ENCODE data around the gene FOXP1. TPM values are rescaled to one million over a fixed set of nuclear protein-coding genes. Genes with fewer than 3 reads are reported as not detected.

Gene FOXP1
- total and polyA plus RNA-seq, 2 of the 13 experiments (the other 11 are each of a cell fraction or from before 2014, with no cell fraction given), result 40.4 to 59.0 TPM

DNA sequence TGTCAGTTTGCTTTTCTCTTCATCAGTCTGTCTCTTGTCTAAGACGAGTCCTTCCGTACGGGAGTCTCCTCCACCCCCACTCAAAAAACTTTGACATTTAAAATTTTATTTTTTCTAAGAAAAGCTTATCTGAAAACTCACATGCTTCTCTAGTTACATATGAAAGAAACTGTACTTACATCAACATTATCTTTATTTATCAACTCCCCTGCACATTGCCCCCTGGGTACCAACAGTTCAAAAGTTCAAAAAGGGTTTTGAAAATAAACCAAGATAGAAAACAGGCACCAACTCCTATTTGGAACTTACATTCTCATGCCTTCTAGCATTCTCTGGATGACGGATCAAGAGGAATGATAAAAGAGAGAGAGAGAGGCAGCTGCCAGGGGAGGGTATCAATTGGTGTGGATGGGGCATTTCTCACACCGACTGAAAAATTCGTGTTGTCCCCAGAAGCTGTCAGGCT lies 182.5 kb downstream of the FOXP1 start (continued):
- TF ChIP-seq, protein P1, sequence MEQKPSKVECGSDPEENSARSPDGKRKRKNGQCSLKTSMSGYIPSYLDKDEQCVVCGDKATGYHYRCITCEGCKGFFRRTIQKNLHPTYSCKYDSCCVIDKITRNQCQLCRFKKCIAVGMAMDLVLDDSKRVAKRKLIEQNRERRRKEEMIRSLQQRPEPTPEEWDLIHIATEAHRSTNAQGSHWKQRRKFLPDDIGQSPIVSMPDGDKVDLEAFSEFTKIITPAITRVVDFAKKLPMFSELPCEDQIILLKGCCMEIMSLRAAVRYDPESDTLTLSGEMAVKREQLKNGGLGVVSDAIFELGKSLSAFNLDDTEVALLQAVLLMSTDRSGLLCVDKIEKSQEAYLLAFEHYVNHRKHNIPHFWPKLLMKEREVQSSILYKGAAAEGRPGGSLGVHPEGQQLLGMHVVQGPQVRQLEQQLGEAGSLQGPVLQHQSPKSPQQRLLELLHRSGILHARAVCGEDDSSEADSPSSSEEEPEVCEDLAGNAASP (CRISPR knock-in tag; IDR thresholded peaks at IDR 0.05; ENCODE audit: borderline replicate concordance), result no peak
- TF ChIP-seq, protein P2, sequence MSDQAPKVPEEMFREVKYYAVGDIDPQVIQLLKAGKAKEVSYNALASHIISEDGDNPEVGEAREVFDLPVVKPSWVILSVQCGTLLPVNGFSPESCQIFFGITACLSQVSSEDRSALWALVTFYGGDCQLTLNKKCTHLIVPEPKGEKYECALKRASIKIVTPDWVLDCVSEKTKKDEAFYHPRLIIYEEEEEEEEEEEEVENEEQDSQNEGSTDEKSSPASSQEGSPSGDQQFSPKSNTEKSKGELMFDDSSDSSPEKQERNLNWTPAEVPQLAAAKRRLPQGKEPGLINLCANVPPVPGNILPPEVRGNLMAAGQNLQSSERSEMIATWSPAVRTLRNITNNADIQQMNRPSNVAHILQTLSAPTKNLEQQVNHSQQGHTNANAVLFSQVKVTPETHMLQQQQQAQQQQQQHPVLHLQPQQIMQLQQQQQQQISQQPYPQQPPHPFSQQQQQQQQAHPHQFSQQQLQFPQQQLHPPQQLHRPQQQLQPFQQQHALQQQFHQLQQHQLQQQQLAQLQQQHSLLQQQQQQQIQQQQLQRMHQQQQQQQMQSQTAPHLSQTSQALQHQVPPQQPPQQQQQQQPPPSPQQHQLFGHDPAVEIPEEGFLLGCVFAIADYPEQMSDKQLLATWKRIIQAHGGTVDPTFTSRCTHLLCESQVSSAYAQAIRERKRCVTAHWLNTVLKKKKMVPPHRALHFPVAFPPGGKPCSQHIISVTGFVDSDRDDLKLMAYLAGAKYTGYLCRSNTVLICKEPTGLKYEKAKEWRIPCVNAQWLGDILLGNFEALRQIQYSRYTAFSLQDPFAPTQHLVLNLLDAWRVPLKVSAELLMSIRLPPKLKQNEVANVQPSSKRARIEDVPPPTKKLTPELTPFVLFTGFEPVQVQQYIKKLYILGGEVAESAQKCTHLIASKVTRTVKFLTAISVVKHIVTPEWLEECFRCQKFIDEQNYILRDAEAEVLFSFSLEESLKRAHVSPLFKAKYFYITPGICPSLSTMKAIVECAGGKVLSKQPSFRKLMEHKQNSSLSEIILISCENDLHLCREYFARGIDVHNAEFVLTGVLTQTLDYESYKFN (CRISPR knock-in tag; conservative IDR thresholded peaks at IDR 0.05), result peak; percentile 61
- TF ChIP-seq ZNF143 (CRISPR knock-in tag; IDR thresholded peaks at IDR 0.05), result no peak
- no peak for TF ChIP-seq ZNF558 (CRISPR knock-in tag; IDR thresholded peaks at IDR 0.05; ENCODE audit: borderline replicate concordance)
- no peak for TF ChIP-seq YEATS4 (CRISPR knock-in tag; IDR thresholded peaks at IDR 0.05; ENCODE audit: borderline replicate concordance)
- no peak for TF ChIP-seq CCDC6 (CRISPR knock-in tag; IDR thresholded peaks at IDR 0.05)
- TF ChIP-seq ZSCAN22 (CRISPR knock-in tag; IDR thresholded peaks at IDR 0.05), result no peak
- TF ChIP-seq, protein P3, sequence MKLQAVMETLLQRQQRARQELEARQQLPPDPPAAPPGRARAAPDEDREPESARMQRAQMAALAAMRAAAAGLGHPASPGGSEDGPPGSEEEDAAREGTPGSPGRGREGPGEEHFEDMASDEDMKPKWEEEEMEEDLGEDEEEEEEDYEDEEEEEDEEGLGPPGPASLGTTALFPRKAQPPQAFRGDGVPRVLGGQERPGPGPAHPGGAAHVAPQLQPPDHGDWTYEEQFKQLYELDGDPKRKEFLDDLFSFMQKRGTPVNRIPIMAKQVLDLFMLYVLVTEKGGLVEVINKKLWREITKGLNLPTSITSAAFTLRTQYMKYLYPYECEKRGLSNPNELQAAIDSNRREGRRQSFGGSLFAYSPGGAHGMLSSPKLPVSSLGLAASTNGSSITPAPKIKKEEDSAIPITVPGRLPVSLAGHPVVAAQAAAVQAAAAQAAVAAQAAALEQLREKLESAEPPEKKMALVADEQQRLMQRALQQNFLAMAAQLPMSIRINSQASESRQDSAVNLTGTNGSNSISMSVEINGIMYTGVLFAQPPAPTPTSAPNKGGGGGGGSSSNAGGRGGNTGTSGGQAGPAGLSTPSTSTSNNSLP (IDR thresholded peaks at IDR 0.05; ENCODE audit: low read depth, low read length), result 0 out of 2 replicates have a peak, but pooled peaks have one; percentile 45
- no peak for TF ChIP-seq SRSF1 (optimal IDR thresholded peaks at IDR 0.05; ENCODE audit: low read depth, low read length)
- TF ChIP-seq ZNF337 (CRISPR knock-in tag; IDR thresholded peaks at IDR 0.05; ENCODE audit: borderline replicate concordance, low read depth), result no peak
- no peak for TF ChIP-seq HNRNPUL1 (IDR thresholded peaks at IDR 0.05; ENCODE audit: low read depth, low read length)
- no peak for TF ChIP-seq ZNF17 (CRISPR knock-in tag; IDR thresholded peaks at IDR 0.05)
- TF ChIP-seq GABPA (IDR thresholded peaks at IDR 0.05; ENCODE audit: low read depth, low read length), result no peak
- no peak for TF ChIP-seq GABPA (CRISPR knock-in tag; IDR thresholded peaks at IDR 0.05; ENCODE audit: low read depth)
- TF ChIP-seq, protein P4, sequence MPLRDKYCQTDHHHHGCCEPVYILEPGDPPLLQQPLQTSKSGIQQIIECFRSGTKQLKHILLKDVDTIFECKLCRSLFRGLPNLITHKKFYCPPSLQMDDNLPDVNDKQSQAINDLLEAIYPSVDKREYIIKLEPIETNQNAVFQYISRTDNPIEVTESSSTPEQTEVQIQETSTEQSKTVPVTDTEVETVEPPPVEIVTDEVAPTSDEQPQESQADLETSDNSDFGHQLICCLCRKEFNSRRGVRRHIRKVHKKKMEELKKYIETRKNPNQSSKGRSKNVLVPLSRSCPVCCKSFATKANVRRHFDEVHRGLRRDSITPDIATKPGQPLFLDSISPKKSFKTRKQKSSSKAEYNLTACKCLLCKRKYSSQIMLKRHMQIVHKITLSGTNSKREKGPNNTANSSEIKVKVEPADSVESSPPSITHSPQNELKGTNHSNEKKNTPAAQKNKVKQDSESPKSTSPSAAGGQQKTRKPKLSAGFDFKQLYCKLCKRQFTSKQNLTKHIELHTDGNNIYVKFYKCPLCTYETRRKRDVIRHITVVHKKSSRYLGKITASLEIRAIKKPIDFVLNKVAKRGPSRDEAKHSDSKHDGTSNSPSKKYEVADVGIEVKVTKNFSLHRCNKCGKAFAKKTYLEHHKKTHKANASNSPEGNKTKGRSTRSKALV (CRISPR knock-in tag; IDR thresholded peaks at IDR 0.05), result no peak
- peak in 1 of 2 experiments; percentile 49; a peak in 2 of 4 replicates for TF ChIP-seq EP300 (IDR thresholded peaks at IDR 0.05; ENCODE audit: low read depth in 2 of 2, low read length in 2 of 2)
- no peak for TF ChIP-seq EP300 (CRISPR knock-in tag; IDR thresholded peaks at IDR 0.05; ENCODE audit: borderline replicate concordance)
- TF ChIP-seq ZFP1 (CRISPR knock-in tag; IDR thresholded peaks at IDR 0.05), result no peak
- no peak for TF ChIP-seq ZNF546 (CRISPR knock-in tag; conservative IDR thresholded peaks at IDR 0.05)
- TF ChIP-seq MTA1 (CRISPR knock-in tag; IDR thresholded peaks at IDR 0.05; ENCODE audit: borderline replicate concordance), result no peak
- TF ChIP-seq IRF2 (CRISPR knock-in tag; IDR thresholded peaks at IDR 0.05), result no peak
- TF ChIP-seq, protein P5, sequence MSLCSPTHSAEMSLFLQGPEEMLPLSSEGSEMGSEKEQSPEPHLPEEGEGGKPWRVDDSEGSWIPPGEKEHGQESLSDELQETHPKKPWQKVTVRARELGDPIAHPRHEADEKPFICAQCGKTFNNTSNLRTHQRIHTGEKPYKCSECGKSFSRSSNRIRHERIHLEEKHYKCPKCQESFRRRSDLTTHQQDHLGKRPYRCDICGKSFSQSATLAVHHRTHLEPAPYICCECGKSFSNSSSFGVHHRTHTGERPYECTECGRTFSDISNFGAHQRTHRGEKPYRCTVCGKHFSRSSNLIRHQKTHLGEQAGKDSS (CRISPR knock-in tag; IDR thresholded peaks at IDR 0.05; ENCODE audit: borderline replicate concordance, low read depth), result no peak
